ENCODE measurements around the gene WDR64.
A peak's percentile ranks its signal among the peaks of the same experiment; 100 is the strongest.

WDR64 gene

DNA sequence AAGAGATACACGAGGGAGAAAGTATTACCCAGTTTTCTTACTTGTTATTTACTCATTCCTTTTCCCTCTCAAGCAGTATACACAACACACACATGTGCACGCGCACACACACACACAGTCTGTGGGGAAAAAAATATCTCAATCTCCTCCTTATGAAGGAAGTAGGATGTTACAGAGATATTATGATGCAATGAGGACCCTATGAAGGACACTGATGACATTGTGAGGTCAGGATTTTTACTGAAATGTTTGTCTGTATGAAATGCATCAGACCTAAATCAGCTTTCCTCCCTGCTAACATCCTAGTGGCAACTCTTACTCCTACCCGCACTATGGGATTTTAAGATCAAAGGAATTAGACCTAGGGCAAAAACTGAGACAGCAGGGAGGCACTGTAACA is at the start of gene WDR64:
Gene WDR64, plus strand, starts transcription at position 270 of the 400 bp plus-strand sequence. CDS start 204 bp downstream, outside the sequence.
- no peak for DNase-seq

DNA sequence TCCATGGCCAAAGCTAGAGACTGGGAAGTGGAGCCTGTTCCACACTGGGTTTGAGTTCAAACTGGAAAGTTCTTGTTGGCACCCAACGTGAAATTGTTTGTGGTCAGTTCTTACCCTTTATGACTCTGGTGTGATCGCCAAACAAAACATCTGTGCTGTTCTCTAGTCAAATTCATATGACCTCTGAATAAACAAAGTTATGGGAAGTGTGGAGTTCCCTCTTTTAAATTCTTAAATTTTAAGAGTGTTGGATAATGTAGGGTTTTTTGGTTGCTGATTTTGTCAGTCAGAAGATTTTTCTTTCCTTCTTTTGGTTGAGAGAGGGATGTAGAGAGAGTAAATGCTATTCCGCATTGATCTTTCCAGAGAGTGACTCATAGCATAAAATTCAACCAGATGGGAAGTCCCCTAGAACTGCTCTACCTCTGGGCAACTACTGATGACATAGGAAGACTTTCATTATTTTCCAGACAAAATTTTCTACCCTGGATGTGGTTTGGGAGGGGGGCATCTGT is 48.3 kb upstream of the WDR64 start:
- no peak for DNase-seq

DNA sequence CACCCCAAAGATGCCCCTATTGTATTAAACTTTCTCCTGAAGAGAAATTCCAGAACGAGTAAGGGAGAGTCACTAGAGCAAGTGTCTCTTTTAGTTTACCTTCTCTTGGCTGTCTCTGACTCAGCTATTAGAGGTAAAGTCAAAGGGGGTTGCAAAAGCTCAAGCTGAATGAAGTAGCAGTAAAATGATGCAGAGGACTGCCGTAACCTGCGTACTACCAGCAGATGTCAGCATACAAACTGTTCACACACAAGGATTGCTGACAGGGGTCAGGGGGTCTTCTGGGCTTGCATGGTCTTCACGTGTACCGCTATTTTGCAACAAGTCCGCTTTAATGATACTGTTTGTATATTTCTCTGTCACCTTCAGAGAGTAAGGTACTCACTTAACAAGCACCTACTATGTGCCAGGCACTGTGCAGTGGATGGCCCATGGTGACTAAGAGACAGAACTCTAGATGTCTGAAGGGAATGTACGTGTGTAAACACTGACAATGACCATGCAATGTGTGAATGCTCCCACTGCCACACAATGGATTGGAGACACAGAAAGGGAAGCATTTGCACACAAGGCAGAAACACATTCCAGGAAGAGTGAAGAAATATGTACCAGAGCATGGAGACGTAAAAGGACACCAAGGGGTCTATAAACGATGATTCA is 46.8 kb upstream of the WDR64 start:
- no peak for DNase-seq

DNA sequence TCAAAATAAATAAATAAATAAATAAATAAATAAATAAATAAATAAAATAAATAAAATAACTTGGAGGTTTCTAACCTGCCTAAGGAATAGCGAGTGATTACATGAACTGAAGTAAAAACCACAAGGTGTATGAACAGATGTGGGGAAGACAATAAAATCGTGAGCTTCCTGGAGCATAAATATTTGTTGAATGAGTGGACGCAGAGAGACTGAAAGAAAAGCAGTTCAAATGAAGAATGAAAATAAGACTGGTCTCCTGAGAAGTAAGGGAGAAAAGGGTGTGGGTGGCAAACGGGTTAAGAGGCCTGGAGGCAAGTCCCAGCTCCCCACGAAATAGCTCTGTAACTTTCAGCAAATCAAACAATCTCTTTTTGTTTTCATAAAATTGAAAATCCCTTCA is 45.5 kb upstream of the WDR64 start:
- no peak for DNase-seq

DNA sequence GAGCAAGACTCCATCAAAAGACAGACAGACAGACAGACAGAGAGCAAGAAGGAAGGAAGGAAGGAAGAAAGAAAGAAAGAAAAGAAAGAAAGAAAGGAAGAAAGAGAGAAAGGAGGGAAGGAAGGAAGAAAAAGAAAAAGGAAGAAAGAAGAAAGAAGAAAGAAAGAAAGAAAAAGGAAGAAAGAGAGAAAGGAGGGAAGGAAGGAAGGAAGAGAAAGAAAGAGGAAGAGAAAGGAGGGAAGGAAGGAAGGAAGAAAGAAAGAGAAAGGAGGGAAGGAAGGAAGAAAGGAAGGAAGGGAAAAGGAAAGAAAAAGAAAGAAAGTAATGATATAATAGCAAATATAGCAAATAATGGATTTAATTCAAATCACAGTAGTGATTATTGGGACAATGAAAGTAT is 44.6 kb upstream of the WDR64 start:
- DNase-seq = no peak

DNA sequence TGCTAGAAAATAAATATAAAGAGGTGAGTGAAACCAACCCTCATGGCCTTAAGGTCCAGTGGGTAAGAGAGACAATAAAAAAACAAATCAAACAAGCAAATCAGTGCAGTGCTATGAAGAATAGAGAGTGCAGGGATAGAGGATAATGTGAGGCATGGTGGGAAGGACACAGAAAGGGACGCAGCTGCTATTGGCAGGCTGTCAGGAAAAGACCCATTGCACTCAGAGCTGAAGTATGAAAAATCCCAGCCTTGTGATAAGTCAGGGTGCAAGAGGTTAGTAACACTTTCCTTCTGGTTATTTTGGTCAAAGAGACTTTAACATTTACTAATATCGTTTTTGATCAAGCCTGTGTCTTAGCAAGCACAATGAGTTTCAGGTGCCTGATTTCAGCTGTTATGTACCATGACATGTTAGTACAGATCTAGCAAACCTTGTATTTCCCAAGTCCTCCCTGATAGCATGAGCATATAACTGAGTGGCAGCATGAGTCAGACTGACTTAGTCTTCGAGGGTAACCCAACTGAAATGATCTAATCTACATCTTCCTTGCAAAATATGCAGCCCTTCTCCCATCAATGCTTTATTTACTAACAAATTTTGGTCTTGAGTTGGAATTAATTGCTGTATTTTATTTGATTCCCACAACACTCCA is 43.6 kb upstream of the WDR64 start:
- DNase-seq = no peak

DNA sequence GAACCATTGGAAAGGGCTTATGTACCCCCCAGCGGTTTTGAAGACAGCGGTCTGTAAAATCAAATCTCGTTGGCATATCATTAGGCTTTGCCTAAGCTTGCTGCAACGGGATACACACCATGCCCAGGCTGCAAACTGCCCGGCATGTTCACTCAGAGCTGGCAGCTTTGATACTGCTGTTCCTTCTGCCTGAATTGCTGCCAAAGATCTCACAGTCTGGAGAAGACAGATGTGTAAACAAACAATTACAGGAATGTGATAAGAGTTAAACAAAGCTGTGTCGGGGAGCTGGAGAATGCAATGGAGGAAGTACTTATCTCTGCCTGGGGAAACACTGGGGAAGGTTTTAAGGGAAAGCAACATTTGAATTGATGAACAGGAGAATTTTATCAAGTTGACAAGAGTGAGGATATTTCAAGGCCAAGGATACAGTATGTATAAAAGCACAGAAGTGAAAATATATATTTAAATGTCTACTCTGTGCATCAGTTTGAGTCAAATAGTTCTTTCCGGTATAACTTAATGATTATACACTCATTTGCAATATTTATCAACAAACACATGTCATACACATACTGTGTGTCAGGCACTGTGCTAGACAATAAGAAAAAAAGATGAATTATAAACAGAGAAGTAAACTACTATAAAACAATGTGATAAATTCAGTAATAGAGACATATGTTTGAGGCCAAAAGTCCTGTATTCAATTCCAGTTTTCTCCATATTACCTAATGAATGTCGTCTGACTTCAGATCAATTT is 41.8 kb upstream of the WDR64 start:
- peak; percentile 39 for DNase-seq

DNA sequence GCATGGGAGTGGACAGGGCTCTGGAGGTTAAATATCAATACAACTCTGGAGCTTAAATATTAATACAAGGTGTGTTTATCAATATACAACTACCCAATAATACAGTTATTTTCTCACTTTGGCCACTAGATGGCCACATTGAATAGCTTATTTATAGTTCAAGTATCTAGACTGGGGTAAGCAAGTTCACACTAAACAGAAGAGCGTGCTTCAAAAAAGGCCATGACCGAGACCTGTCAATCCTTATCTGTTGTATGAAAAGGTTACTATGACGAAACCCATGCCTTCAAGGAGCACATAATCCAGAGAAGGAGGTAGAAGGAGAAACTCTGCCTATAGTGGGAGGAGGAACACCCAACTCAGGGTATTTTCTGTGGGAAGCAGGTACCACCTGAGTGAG is 41.0 kb upstream of the WDR64 start:
- DNase-seq = peak; percentile 76

DNA sequence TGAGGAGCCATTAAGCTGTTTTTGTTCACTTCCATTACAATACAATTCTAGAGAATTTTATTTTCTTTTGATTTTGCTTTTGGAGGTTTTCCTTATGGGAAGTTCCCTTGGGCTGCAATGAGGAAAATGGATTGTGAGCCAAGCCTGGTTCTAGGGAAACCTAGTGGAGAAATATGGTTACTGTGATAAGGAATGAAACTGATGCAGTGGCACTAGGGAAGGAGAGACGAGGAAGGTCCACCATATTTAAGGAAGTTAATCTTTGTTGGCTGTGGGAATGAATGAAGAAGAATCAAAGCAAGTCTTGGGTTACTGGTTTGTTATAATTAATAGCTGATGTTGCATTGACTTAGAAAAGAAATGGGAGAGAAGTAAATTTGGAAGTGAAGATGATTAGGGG is 40.3 kb upstream of the WDR64 start:
- DNase-seq = no peak

DNA sequence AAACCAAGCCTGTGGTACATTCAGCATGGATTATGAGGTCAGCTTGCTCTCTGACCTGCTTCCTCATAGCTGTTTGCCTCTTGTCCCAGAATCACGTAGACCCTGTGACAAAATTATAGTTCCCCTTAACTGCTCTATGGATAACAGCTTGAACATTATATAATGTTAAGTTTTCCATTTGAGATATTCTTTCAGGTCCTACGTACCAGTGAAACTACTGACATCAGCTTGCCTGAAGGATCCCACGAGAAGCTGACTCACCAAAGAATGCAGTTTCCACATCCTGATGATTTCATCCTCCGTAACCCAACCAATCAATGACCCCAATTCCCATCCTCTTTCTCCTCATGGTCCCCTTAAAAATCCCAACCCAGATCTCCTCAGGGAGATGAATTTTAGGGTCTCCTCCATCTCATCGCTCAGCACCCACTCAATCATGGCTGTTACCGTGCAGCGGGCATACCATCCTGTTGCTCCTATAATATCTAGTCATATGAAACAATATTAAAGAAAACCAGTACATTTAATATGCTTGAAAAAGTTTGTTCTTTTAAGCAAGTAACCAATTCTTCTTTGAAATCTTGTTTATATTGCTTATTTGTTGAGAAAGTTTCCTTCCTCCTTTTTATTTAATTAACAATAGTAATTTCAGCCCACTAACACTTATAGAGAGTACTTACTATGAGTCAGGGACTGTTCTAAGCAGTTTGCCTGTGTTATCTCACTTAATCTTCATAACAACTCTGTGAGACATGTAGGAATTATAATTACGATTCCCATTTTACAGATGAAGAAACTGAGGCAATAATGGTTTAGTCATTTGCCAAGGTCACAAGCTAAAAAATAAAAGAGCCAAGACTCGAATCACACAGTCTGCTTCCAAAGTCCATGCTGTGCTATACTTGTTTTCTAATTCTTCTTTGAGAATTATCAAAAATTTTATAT is 39.3 kb upstream of the WDR64 start:
- no peak for DNase-seq

DNA sequence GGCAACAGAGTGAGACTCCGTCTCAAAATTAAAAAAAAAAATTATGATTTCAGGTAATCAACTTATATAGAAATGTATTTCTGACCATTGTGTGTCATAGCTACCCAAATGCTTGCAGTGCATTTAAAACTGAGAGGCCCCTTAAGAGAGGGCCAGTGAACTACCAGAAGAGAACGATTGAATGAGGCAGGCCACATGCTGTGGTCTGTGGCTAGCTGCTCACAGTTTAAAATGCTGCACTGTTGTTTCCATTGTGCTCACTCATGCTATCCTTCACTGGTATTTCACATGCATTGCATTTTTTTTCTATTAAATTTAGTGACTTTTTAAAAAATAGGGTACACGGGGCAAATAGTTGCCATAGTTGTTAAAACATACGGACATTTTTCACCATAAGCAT is 37.9 kb upstream of the WDR64 start:
- no peak for DNase-seq

DNA sequence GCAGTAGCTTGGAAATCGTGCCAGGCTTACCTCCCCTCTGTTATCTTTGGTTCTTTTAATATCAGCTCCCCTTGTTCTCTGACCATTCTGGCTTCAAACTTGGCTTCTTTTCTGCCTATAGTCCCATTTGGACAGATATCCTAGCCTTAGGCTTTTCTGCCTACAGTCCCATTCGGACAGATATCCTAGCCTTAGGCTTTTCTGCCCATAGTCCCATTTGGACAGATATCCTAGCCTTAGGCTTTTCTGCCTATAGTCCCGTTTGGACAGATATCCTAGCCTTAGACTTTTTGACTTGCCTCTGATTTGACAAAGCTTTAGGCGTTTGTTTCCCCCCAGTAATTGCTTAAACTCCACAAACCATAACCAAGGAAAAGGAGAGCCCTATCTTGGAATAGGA is 37.5 kb upstream of the WDR64 start:
- no peak for DNase-seq

DNA sequence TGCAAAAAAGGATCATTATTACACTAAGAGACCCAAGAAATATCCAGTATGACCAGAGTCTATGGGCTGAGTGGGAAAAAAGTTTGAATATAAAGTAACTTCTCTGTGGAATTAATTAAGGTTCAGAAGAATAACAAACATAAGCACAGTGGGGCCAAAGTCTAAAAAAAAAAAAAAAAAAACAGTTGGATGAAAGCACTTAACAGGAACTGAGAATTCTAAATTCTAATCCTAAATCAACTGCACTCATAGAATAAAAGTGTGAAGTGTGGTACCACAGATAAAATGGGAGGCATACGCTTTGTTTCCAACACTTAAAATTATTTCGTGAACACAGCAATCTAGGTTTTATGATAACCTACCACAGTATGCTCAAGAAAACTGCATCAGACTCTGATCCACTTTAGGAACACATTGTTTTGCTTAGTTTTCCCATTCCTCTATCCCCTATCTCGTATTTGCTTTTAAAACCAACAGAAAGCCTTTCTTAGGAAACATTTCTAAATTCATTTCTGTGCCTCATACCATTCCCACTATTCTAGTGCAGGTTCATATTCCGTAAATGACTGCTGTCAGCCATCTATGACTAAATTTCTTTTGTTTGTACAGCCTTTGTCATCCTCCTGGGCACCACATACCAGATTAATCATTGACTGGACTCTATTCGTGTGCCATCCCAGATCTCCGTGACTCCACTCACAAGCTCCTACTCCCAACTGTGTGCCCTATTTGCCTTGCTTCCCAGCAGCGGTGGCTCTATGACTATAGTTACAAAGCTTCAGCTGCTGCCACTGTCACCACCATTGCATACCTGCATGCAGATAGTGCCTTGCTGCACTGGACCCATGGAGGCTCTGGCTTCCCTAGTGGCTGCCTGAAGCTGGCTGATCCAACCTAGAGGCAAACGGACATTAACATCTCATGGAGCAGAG is 36.8 kb upstream of the WDR64 start:
- DNase-seq = no peak

DNA sequence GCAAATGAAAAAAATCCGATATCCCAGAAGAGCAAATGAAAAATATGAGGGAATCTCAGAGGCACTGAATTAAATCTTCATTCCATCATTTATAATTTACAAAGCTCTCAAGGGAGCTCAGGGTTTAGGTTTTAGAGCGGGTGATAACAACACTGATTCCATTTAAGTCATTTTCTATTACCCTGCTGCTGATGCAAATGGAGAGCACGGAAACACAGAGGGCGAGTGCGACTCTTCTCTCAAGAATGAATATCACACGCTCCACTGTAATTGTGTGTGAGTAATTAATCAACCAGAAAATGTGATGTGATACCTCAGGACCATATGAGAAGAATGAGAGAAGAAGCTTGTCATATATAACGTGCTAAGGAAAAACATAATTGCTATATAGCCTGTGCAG is 34.7 kb upstream of the WDR64 start:
- DNase-seq = no peak

DNA sequence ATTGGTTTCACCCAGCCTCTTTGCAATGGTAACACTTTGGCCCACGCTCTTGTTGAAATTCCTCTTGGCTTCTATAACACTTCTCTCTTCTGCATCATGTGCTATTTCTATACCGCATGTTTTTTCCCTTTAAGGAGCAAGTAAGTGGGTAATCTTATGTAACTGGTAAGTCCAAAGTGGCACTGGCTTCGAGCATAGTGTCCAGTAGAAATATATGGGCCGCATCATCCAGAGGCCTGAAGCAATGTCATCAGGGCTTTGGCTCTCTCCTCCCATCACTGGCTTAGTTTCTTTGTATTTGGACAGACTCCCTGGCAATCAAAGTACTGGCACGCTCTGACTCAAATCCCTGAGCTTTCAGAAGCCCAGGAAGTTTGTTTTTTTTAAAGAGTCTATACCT is 29.4 kb upstream of the WDR64 start:
- no peak for DNase-seq

DNA sequence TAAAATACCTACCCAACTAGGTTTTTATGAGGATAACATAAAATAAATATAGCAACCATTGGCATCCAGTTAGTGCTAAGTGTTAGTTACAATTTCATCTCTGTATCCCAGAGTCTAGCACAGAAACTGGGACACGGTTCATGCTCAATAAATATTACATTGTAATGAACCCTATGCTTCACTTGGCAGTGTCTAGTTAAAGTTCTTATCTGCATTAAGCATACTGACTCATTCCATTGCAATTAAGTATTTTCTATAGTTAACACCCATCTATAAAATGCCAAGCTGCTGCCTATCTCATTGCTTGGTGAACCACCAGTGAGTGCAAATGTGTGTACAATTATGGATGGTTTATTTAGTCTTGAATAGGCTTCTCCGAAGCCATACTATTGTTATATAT is 27.1 kb upstream of the WDR64 start:
- no peak for DNase-seq

DNA sequence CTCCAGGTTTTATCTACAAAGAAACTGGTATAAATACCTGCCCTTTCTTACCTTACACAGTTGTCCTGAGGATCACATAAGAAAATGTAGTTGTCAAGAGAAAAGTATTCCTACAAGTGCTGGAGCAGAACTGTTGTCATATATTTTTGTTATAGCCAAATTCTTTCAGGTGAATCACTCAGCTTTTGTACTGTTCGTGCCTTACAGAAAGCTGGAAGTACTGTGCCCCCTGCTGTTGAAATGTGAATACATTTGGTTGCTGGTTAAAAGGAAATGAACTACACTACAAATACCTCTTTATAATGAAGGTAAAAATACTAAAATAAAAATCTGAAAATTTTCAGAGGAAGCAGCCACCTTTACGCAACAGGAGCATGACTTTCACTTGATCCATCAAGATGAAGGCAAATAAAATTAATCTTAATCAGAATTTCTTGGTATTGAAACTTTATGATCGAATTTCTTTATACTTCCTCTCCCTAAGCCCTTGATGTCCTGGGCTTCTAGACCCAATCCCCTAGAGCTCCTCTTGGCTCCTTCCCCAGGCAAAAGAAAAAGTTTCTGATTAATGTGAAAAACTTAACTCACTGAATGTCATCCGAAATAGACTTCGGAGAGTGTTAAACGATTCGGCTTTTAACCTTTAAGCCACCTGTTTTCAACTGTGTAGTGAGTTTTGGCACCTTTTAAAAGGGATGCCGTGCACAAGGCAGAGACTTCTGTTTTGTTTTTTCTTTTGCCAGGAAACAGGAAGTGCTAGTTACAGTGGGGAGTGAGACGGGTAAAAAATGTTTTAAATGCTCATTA is 24.4 kb upstream of the WDR64 start:
- peak; percentile 22 for DNase-seq

DNA sequence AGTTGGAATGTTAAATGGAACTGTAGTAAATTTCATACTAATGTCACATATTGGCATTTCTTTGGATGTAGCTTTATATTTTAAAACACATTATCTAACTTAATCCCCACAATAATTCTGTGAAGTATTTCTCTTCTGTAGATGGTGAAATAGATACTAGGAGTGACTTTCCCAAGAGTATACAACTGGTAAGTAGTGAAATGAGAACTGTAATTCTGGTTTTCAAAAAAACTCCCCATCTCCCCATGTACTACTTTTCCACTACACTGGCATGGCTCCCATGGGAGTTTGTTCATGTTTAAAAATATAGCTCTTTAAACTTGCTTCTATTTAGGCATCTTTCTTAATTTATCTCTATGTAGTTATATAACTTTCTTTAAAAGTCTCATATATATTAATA is 22.1 kb upstream of the WDR64 start:
- no peak for DNase-seq

DNA sequence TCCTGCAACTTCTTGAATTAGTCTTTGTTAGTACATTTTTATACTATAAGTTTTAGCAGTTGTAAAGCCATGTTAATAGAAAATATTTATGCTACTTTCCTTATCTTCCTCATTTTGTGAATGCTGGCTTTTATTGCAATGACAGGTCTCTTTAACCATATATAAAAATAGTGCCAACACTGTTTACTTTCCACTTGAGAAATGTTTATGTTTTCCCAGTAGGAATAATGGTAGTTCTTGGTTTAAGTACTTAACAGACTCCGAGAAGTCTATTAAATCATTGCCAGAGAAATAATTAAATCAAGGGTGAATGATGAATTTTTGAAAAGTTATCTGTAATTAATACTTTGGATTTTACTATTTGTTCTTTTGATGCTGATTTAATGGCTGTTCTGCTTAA is 21.6 kb upstream of the WDR64 start:
- no peak for DNase-seq

DNA sequence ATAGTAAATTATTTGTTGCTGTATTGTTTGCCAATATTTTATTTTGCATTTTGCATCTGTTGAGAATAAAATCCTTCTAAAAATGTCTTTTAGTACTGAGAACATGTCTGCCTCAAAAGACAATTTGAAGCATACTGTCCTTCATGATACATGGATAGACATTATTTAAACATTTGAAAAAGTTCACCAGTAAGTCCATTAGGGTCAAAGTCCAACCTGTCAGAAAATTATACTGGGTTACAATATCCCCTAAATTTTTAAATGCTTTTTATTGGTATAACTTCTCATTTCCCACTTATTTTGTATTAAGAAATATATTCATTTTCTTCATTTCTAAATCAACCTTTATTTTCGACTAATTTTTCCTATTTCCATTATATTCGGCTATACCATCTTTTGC is 21.2 kb upstream of the WDR64 start:
- DNase-seq = no peak

DNA sequence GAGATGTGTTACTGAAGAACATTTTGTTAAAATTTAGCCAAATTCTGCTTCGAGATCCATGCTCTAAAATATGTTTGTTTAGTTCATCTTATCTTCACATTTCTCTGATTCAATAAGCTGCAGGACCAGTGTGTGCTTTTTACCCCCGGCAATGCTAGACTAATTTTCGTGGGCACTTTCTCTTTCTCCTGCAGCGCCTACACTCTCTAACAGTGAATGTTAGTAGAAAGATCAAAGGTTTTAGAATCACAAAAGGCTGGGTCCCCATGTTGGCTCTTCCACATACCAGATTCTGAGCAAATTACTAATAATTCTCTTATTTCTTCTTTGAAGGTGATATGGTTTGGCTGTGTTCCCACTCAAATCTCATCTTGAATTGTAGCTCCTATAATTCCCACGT is 20.4 kb upstream of the WDR64 start:
- DNase-seq = no peak
